BLaER1 treated with 17β-estradiol and CSF1 and Interleukin-3, amounts not matched to agents 10 nM and 100 nM (cell line): ENCODE data around the gene VILL.
A peak's percentile ranks its signal among the peaks of the same experiment; 100 is the strongest.
"Not testable (repeated sequence)": the region's sequence is repeated elsewhere in the genome, so short reads cannot be mapped to it uniquely, and the experiment has no call there.

Source experiments
- H3K27ac ChIP-seq, 11 experiments: shearing (Covaris generic); formaldehyde crosslinking; 2 replicates each; pipeline ENCODE4 v1.8.1; 2022
- H3K27me3 ChIP-seq, 11 experiments: shearing (Covaris generic); formaldehyde crosslinking; 2 replicates each; pipeline ENCODE4 v1.8.1; 2022
- H3K36me3 ChIP-seq, 11 experiments: shearing (Covaris generic); formaldehyde crosslinking; 2 replicates each; pipeline ENCODE4 v1.8.1; 2022
- H3K4me1 ChIP-seq, 10 experiments: shearing (Covaris generic); formaldehyde crosslinking; 2 replicates each; pipeline ENCODE4 v1.8.1; 2022
- H3K4me2 ChIP-seq, 11 experiments: shearing (Covaris generic); formaldehyde crosslinking; 2 replicates each; pipeline ENCODE4 v1.8.1; 2022
- H3K4me3 ChIP-seq, 10 experiments: shearing (Covaris generic); formaldehyde crosslinking; 2 replicates each; pipeline ENCODE4 v1.8.1; 2022
- H3K9ac ChIP-seq, 11 experiments: shearing (Covaris generic); formaldehyde crosslinking; 2 replicates each; pipeline ENCODE4 v1.8.1; 2022
- H3K9me3 ChIP-seq, 11 experiments: shearing (Covaris generic); formaldehyde crosslinking; replicated peaks in 1 of 11; 2 replicates each; pipeline ENCODE4 v1.8.1; 2022
- H4K20me1 ChIP-seq, 11 experiments: shearing (Covaris generic); formaldehyde crosslinking; 2 replicates each; pipeline ENCODE4 v1.8.1; 2022
- Cebpa-rat ChIP-seq, 11 experiments: shearing (Covaris generic); IDR thresholded peaks; 2 replicates each; pipeline ENCODE4 v1.8.1; 2022

The VILL gene

DNA sequence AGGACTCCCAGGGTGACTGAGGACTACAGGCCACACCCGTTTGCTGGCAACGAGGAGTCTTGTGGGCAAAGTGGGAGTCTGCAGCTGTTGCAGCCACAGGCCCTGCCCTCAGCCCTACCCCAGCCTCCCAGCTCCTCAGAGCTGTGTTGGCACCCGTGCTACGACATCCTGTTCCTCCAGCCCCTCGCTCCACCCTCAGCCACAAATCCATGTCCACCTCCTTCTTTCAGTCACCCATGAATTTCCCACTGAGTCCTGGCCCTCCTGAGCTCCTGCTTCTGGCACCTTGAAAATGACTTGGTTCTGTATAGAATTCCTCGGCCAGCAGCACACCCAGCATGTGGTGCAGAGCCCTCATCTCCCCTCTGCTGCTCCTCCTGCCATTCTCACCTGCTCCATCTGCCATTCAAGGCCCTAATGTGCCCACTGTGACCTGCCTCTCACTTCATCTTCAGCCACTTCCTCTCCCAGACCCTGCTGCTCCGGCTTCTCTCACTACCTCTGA, 20.9 kb upstream of the VILL start:
- no peak overlapping the region for H3K4me3 ChIP-seq
- no peak for TF ChIP-seq Cebpa-rat (IDR thresholded peaks at IDR 0.05)

GRCh38 chr3:37970802-37971201, 19.8 kb upstream of the VILL start:
- TF ChIP-seq Cebpa-rat (IDR thresholded peaks at IDR 0.05), result no peak
- Histone ChIP-seq H3K9me3 (no peaks in the 10 kb centered on the region), H3K4me2 (no peak overlapping the region; a peak in 1 of 22 replicates), H3K27ac (no peak overlapping the region), H3K4me1 (peaks cover 9 to 24% (median 17%) of the 10 kb centered on the region in 10 experiments; a peak in 17 of 20 replicates), H4K20me1 (no peaks in the 10 kb centered on the region), H3K36me3 (peaks cover 0 to 4% (median 2%) of the 10 kb centered on the region in 11 experiments; a peak in 7 of 22 replicates), H3K27me3 (no peaks in the 10 kb centered on the region), H3K9ac (no peak overlapping the region), H3K4me3 (no peak overlapping the region)

More for the DNA sequence above, 20.9 kb upstream of the VILL start:
- Histone ChIP-seq H3K27me3 (no peaks in the 10 kb centered on the region), H3K4me2 (peak overlapping the region in 10 of 11 experiments; percentile 8 to 58 (median 26); a peak in 13 of 22 replicates), H3K9me3 (no peaks in the 10 kb centered on the region), H3K9ac (0 out of 22 replicates have a peak overlapping the region, but pooled peaks of 1 of the 11 experiments have one; percentile 6), H3K4me1 (peaks cover 9 to 19% (median 14%) of the 10 kb centered on the region in 10 experiments; a peak in 17 of 20 replicates), H3K27ac (no peak overlapping the region), H3K36me3 (no peaks in the 10 kb centered on the region), H4K20me1 (no peaks in the 10 kb centered on the region)

DNA sequence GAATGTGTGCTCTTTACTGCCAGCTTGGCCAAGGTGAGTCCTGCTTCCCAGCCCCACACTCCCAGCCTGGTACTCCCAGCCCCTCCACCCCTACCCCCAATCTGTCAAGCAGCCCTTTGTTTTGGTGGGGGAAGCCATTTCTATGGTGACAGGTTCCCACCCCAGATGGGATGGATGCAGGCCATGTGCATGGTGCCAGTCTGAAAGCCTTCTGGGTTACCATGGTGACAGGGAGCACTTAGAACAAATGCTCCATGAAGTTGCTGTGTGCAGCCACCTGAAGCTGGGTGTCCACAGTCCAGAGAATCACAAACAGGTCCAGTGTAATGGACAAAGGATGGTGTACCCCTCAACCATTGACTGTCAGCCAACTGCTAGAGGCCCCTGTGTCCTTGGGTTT, 19.1 kb upstream of the VILL start:
- peaks cover 9 to 24% (median 17%) of the 10 kb centered on the region in 10 experiments; a peak in 17 of 20 replicates for H3K4me1 ChIP-seq
- peaks cover 0 to 10% (median 8%) of the 10 kb centered on the region in 11 experiments; a peak in 11 of 22 replicates for H3K36me3 ChIP-seq
- no peak overlapping the region for H3K4me2 ChIP-seq
- no peak overlapping the region for H3K9ac ChIP-seq
- no peak overlapping the region for H3K4me3 ChIP-seq
- no peaks in the 10 kb centered on the region for H3K27me3 ChIP-seq
- H4K20me1 ChIP-seq, result no peaks in the 10 kb centered on the region
- no peak overlapping the region for H3K27ac ChIP-seq
- no peak for TF ChIP-seq Cebpa-rat (IDR thresholded peaks at IDR 0.05)
- H3K9me3 ChIP-seq, result no peaks in the 10 kb centered on the region

DNA sequence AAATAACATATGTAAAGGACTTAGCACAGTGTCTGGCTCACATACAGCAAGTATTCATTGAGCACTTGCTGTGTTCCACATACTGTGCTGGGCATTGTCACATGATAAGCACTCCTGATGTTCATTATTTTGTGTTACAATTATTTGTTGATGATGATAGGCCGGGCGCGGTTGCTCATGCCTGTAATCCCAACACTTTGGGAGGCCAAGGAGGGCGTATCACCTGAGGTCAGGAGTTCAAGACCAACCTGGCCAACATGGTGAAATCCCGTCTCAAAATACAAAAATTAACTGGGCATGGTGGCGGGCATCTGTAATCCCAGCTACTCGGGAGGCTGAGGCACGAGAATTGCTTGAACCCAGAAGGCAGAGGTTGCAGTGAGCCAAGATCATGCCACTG, 18.5 kb upstream of the VILL start:
- H3K27ac ChIP-seq, H3K4me2 ChIP-seq, H3K9me3 ChIP-seq, H3K27me3 ChIP-seq, H4K20me1 ChIP-seq, H3K4me3 ChIP-seq, H3K9ac ChIP-seq: not testable (repeated sequence)
- Histone ChIP-seq H3K36me3 (peaks cover 0 to 13% (median 9%) of the 10 kb centered on the region in 11 experiments; a peak in 11 of 22 replicates), H3K4me1 (peaks cover 9 to 24% (median 17%) of the 10 kb centered on the region in 10 experiments; a peak in 17 of 20 replicates)

DNA sequence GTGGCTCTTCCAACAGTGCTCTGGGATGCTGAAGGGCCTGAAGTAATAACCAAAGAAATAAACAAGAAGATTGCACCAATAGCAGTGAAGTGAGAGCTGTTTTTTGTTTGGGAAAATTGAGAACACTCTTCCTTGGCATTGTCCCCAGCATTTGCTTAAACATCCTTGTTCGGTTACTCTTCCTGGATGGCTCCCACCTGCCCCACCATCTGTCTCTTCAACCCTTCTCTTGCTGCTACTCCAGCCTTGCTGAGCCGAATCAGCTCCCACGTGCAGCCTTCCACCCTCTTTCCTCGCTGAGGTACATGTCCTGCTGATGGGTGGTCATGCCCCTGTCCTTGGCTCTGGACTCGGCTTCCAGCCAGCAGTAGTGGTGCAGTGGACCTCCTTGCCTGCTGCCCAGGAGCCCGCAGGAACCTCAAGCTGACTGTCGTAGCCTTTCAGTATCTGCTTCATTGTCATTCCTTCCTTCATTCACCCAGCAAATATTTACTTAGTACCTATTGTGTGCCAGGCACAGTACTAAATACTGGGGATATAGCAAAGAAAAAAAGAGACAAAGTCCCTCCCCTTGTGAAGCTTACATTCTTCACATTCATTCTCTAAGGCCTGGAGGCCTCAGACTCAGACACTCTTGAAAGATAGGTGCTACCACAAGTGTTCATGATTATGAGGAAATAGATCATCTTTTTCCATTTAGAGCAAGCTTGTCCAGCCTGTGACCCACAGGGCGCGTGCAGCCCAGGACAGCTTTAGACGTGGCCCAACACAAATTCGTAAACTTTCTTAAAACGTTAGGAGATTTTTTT, 17.1 kb upstream of the VILL start:
- Histone ChIP-seq H3K4me3 (no peak overlapping the region), H3K9ac (peak overlapping the region in 1 of 11 experiments; percentile 23; a peak in 1 of 22 replicates), H3K36me3 (peaks cover 0 to 13% (median 9%) of the 10 kb centered on the region in 11 experiments; a peak in 11 of 22 replicates), H3K4me2 (no peak overlapping the region), H3K9me3 (no peaks in the 10 kb centered on the region), H3K27ac (no peak overlapping the region), H4K20me1 (no peaks in the 10 kb centered on the region), H3K4me1 (peaks cover 9 to 24% (median 17%) of the 10 kb centered on the region in 10 experiments; a peak in 17 of 20 replicates), H3K27me3 (no peaks in the 10 kb centered on the region)
- no peak for TF ChIP-seq Cebpa-rat (IDR thresholded peaks at IDR 0.05)

GRCh38 chr3:37974121-37975083, 16.2 kb upstream of the VILL start:
- H3K27ac ChIP-seq, result peak overlapping the region in 3 of 11 experiments; percentile 13 to 38 (median 24); a peak in 3 of 22 replicates
- peaks cover 4 to 21% (median 11%) of the 10 kb centered on the region in 10 experiments; a peak in 17 of 20 replicates for H3K4me1 ChIP-seq
- TF ChIP-seq Cebpa-rat (IDR thresholded peaks at IDR 0.05), result no peak
- no peaks in the 10 kb centered on the region for H3K27me3 ChIP-seq
- no peak overlapping the region for H3K4me3 ChIP-seq
- peak overlapping the region in 2 of 11 experiments; percentile 26 to 31; a peak in 3 of 22 replicates for H3K9ac ChIP-seq
- peaks cover 0 to 13% (median 9%) of the 10 kb centered on the region in 11 experiments; a peak in 11 of 22 replicates for H3K36me3 ChIP-seq
- no peaks in the 10 kb centered on the region for H4K20me1 ChIP-seq
- no peaks in the 10 kb centered on the region for H3K9me3 ChIP-seq
- no peak overlapping the region for H3K4me2 ChIP-seq

- Histone ChIP-seq H3K4me1 (peaks cover 32 to 57% (median 45%) of the 10 kb centered on the region in 10 experiments), H3K9me3 (no peaks in the 10 kb centered on the region), H3K27me3 (no peaks in the 10 kb centered on the region), H3K9ac (0 out of 22 replicates have a peak overlapping the region, but pooled peaks of 3 of the 11 experiments have one; percentile 0 to 23 (median 1)), H4K20me1 (no peaks in the 10 kb centered on the region), H3K36me3 (peaks cover 0 to 20% (median 9%) of the 10 kb centered on the region in 11 experiments; a peak in 12 of 22 replicates), H3K4me2 (peak overlapping the region in 8 of 11 experiments; percentile 7 to 57 (median 44); a peak in 12 of 22 replicates), H3K27ac (peak overlapping the region in 3 of 11 experiments; percentile 46 to 49 (median 49); a peak in 7 of 22 replicates), H3K4me3 (no peak overlapping the region)
- peak in 3 of 11 experiments; percentile 17 to 53 (median 33); a peak in 4 of 22 replicates for TF ChIP-seq Cebpa-rat (IDR thresholded peaks at IDR 0.05)
These were observed 10.8 kb upstream of the VILL start for GRCh38 chr3:37979541-37980461.
